ENCODE data around the gene NSMF. TPM values are rescaled to one million over a fixed set of nuclear protein-coding genes. Genes with fewer than 3 reads are reported as not detected.

The NSMF gene
- total RNA-seq, 1 donor from 2014 or later: 52.5 TPM

DNA sequence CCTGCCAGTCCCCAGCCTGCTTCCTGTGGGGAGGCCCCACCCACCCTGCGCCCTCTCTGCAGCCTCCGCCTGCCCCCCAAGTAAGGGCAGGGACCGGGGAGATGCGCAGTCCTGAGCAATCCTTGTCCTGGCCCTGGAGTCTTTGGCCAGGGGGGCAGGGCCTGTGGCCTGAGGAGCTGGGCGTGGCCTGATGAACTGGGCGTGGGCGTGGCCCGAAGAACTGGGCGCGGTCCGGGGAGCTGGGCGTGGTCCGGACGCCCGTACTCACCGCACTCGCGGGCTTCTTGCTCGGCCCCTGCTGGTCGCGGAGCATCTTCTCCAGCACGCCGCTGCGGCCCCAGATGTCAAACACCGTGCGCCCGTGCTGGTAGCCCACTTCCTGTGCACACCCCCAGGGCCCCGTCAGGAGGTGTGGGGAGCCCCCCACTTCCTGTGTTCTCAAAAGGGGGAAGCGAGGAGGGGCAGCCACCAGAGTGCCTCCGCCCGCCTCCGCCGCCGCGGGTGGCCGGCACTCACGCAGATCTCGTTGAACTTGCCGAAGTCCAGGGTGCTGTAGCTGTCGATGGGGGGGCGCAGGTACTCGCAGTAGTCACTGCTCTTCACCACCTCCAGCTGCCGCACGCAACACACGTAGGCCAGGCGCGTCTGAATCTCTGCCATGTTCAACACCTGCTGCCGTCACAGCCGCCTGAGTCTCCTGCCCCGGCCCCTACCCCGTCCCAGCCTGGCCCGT lies 2.7 kb upstream of the NSMF start:
- no peak for TF ChIP-seq CTCF (IDR thresholded peaks at IDR 0.05; ENCODE audit: insufficient read depth, low read length, poor library complexity, severe bottlenecking)
- no peak for DNase-seq (ENCODE audit: low read depth)
- Histone ChIP-seq H3K36me3 (ENCODE audit: control insufficient read depth, insufficient read depth, low read length) (no peaks in the 10 kb centered on the region), H3K27me3 (ENCODE audit: control insufficient read depth, insufficient read depth, low read length) (peaks cover 8% of the 10 kb centered on the region), H3K4me3 (ENCODE audit: low read depth, low read length) (no peak overlapping the region)

DNA sequence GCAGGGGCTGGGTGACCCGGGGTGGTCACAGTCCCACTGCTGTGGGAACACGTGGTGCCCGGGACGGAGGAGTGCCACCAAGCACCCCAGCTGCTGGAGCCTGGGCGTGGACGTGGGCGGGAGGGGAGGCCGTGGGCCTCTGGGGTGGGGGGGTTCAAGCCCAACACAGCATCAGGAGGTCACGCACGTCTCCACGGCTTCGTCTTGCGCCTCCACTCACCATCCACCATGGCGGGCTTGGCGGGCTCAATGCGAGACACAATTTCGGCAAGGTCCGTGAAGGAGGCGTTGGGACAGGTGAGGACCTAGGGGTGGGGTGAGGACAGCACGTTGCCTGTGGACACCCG lies 2.2 kb upstream of the NSMF start:
- H3K36me3 ChIP-seq (ENCODE audit: control insufficient read depth, insufficient read depth, low read length): no peaks in the 10 kb centered on the region
- no peak overlapping the region for H3K4me3 ChIP-seq (ENCODE audit: low read depth, low read length)
- no peak for TF ChIP-seq CTCF (IDR thresholded peaks at IDR 0.05; ENCODE audit: insufficient read depth, low read length, poor library complexity, severe bottlenecking)
- H3K27me3 ChIP-seq (ENCODE audit: control insufficient read depth, insufficient read depth, low read length): peaks cover 8% of the 10 kb centered on the region
- DNase-seq (ENCODE audit: low read depth): no peak

- no peaks in the 10 kb centered on the region for H3K36me3 ChIP-seq (ENCODE audit: control insufficient read depth, insufficient read depth, low read length)
- no peak for DNase-seq (ENCODE audit: low read depth)
- no peak for TF ChIP-seq CTCF (IDR thresholded peaks at IDR 0.05; ENCODE audit: insufficient read depth, low read length, poor library complexity, severe bottlenecking)
- peaks cover 8% of the 10 kb centered on the region for H3K27me3 ChIP-seq (ENCODE audit: control insufficient read depth, insufficient read depth, low read length)
- H3K4me3 ChIP-seq (ENCODE audit: low read depth, low read length): no peak overlapping the region
Measured at GRCh38 chr9:137460363-137461315, 1.5 kb upstream of the NSMF start.

DNA sequence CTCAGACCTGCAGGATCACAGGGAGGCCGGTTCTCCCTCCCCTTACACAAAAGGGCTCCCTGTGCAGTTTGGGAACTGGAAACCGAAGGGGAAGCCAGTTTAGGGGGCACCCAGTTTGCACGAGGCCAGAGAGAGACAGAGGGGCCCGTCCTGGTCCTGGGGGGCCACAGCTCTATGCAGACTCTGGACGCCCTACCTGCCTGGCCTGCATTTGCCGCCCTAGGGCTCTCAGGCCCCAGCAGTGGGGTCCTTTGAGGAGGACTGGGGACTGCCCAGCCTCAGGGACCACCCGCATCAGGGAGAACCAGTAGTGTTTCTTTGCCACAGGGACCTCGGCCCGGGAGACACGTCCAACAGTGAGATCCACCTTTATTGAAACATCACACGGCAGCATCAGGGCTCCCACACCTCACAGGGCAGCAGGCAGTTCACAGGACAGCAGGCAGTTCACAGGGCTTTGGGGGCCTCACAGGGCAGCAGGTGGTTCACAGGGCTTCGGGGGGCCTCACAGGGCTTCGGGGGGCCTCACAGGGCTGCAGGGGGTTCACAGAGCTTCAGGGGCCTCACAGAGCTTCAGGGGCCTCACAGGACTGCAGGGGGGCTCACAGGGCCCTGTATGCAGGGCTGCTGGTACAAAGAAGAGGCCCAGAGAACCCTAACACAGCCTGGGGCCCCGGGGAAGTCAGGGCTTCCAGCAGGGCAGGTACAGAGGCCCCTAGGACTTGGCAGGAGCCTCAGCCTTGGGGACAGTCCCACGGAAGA lies 648 bp upstream of the NSMF start:
- H3K4me3 ChIP-seq (ENCODE audit: low read depth, low read length): peak overlapping the region; percentile 25
- H3K27me3 ChIP-seq (ENCODE audit: control insufficient read depth, insufficient read depth, low read length): peaks cover 8% of the 10 kb centered on the region
- no peak for TF ChIP-seq CTCF (IDR thresholded peaks at IDR 0.05; ENCODE audit: insufficient read depth, low read length, poor library complexity, severe bottlenecking)
- H3K36me3 ChIP-seq (ENCODE audit: control insufficient read depth, insufficient read depth, low read length): no peaks in the 10 kb centered on the region
- no peak for DNase-seq (ENCODE audit: low read depth)

DNA sequence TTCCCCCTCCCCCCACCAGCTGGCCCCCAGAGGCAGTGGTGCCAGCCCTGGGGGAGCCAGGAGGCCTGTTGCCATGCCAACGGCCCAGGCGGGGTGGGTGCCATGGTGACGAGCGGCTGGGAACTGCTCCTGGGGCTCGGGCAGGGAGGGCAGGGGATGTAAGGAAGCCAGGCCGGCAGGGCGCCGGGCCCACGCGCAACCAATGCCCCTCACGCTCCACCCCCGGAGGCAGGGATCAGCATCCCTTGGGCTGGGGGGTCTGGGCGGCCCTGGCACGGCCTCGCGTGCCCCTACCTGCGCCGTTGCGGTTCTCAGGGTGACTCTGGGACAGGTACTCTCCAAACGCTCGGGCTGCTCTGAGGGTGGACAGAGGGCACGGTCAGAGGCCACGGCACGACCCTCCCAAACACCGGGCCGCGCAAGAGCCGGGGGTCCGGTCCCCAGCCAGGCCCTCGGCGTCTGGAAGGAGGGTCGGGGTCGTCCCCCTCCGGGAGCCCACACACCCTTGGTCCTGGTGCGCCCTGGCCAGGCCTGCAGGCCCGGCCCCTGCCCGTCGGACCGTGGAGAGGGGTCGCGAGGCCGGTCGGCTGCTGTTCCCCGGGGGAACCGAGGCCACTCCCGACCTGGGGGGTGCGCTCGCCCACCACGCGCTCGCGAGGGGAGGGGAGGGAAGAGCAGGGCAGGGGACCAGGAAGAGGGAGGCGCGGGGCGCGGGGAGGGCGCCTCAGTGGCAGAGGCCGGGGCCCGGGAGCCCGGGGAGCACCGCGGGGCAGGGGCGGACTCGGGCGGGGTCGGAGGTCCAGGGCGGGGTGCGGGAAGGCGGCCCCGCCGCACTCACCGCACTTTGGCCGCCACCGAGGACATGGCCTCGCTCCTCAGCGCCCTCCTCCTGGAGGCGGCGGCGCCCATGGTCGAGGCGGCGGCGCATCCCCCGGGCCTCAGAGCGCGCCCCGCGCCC lies 661 bp downstream of the NSMF start:
- DNase-seq (ENCODE audit: low read depth): no peak
- TF ChIP-seq CTCF (IDR thresholded peaks at IDR 0.05; ENCODE audit: insufficient read depth, low read length, poor library complexity, severe bottlenecking): no peak
- Histone ChIP-seq H3K36me3 (ENCODE audit: control insufficient read depth, insufficient read depth, low read length) (no peaks in the 10 kb centered on the region), H3K4me3 (ENCODE audit: low read depth, low read length) (peak overlapping the region; percentile 73), H3K27me3 (ENCODE audit: control insufficient read depth, insufficient read depth, low read length) (peaks cover 8% of the 10 kb centered on the region)

All from kidney epithelial cell (primary cell).